ENCODE data around the gene GMDS.

Gene GMDS

DNA sequence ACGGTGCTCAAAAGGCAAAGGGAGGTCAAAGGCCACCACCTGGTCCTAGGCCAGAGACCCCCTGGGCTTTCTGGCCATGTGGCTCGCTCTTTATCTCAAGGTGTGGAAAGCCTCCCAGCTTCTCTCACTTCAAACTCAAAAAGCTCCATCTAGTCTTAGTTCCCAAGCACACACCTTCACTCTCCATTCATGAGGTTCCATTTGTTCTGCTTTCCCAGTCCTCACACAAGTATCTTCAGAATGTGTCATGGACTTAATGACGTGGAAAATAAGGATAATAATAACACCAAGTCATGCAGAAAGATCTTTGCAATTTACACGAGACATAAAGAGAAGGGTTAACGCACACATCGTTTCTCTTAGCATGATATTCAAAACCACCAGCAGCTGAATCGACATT is 219.3 kb downstream of the GMDS start:
- Histone ChIP-seq H3K27me3 (ENCODE audit: insufficient read depth, low read length) (no peaks in the 10 kb centered on the region), H3K4me1 (ENCODE audit: insufficient read depth, low read length) (peaks cover 4% of the 10 kb centered on the region; the same call in 1 of the 2 replicates), H3K9ac (ENCODE audit: low read depth, low read length) (no peak overlapping the region), H3K9me3 (ENCODE audit: insufficient read depth, low read depth, low read length) (no peaks in the 10 kb centered on the region), H3K36me3 (ENCODE audit: insufficient read depth, low read depth, low read length) (no peaks in the 10 kb centered on the region), H3K27ac (ENCODE audit: low read length) (no peak overlapping the region), H3K4me3 (ENCODE audit: low read length) (no peak overlapping the region)

DNA sequence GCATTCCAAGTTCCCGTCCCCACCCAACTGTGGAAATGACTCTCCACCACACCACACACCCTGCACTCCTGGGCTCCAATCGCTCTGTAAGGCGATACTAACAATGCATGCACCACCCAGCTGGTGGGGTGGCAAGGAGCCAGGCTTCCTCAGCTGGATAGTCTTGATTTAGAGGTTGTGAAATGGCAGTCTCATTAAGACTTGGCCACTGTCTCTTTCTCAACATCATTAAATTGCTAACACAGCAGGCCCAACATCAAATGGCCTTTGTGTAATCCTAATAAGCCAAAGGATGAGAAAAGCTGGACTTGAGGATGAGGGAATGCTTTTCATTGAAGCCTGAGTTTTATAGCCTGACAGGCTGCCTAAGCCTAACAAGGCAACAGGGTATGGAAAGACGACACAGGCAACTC is 223.7 kb downstream of the GMDS start:
- Histone ChIP-seq H3K9me3 (ENCODE audit: insufficient read depth, low read depth, low read length) (no peaks in the 10 kb centered on the region), H3K4me3 (ENCODE audit: low read length) (no peak overlapping the region), H3K36me3 (ENCODE audit: insufficient read depth, low read depth, low read length) (no peaks in the 10 kb centered on the region), H3K4me1 (ENCODE audit: insufficient read depth, low read length) (peaks cover 4% of the 10 kb centered on the region; the same call in 1 of the 2 replicates), H3K27me3 (ENCODE audit: insufficient read depth, low read length) (no peaks in the 10 kb centered on the region), H3K9ac (ENCODE audit: low read depth, low read length) (no peak overlapping the region), H3K27ac (ENCODE audit: low read length) (no peak overlapping the region)

GRCh38 chr6:2020909-2021308 is 224.5 kb downstream of the GMDS start:
- peaks cover 4% of the 10 kb centered on the region; the same call in 1 of the 2 replicates for H3K4me1 ChIP-seq (ENCODE audit: insufficient read depth, low read length)
- no peaks in the 10 kb centered on the region for H3K9me3 ChIP-seq (ENCODE audit: insufficient read depth, low read depth, low read length)
- no peak overlapping the region for H3K27ac ChIP-seq (ENCODE audit: low read length)
- no peak overlapping the region for H3K9ac ChIP-seq (ENCODE audit: low read depth, low read length)
- no peaks in the 10 kb centered on the region for H3K27me3 ChIP-seq (ENCODE audit: insufficient read depth, low read length)
- no peaks in the 10 kb centered on the region for H3K36me3 ChIP-seq (ENCODE audit: insufficient read depth, low read depth, low read length)
- H3K4me3 ChIP-seq (ENCODE audit: low read length), result no peak overlapping the region

GRCh38 chr6:2019051-2019450 is 226.4 kb downstream of the GMDS start:
- no peak overlapping the region for H3K27ac ChIP-seq (ENCODE audit: low read length)
- no peak overlapping the region for H3K9ac ChIP-seq (ENCODE audit: low read depth, low read length)
- no peaks in the 10 kb centered on the region for H3K9me3 ChIP-seq (ENCODE audit: insufficient read depth, low read depth, low read length)
- no peaks in the 10 kb centered on the region for H3K27me3 ChIP-seq (ENCODE audit: insufficient read depth, low read length)
- H3K36me3 ChIP-seq (ENCODE audit: insufficient read depth, low read depth, low read length), result no peaks in the 10 kb centered on the region
- no peak overlapping the region for H3K4me3 ChIP-seq (ENCODE audit: low read length)
- H3K4me1 ChIP-seq (ENCODE audit: insufficient read depth, low read length), result peaks cover 4% of the 10 kb centered on the region; the same call in 1 of the 2 replicates

DNA sequence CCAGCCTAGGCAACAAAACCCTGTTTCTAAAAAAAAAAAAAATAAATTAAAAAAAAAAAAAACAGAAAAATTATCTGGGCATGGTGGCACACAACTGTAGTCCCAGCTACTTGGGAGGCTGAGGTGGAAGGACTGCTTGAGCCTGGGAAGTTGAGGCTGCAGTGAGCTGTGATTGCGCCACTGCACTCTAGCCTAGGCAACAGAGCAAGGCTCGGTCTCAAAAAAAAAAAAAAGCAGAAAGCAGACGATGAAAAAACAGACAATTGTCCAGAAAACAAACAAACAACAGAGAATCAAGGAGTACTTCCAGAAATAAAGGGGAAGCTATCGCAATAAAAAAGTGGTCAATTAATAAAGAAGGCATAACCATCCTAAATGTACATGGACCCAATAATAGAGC is 229.4 kb downstream of the GMDS start:
- Histone ChIP-seq H3K27me3 (ENCODE audit: insufficient read depth, low read length) (no peaks in the 10 kb centered on the region), H3K4me1 (ENCODE audit: insufficient read depth, low read length) (no peaks in the 10 kb centered on the region; the same call in 1 of the 2 replicates), H3K36me3 (ENCODE audit: insufficient read depth, low read depth, low read length) (no peaks in the 10 kb centered on the region), H3K9ac (ENCODE audit: low read depth, low read length) (no peak overlapping the region), H3K4me3 (ENCODE audit: low read length) (no peak overlapping the region), H3K27ac (ENCODE audit: low read length) (no peak overlapping the region), H3K9me3 (ENCODE audit: insufficient read depth, low read depth, low read length) (no peaks in the 10 kb centered on the region)

DNA sequence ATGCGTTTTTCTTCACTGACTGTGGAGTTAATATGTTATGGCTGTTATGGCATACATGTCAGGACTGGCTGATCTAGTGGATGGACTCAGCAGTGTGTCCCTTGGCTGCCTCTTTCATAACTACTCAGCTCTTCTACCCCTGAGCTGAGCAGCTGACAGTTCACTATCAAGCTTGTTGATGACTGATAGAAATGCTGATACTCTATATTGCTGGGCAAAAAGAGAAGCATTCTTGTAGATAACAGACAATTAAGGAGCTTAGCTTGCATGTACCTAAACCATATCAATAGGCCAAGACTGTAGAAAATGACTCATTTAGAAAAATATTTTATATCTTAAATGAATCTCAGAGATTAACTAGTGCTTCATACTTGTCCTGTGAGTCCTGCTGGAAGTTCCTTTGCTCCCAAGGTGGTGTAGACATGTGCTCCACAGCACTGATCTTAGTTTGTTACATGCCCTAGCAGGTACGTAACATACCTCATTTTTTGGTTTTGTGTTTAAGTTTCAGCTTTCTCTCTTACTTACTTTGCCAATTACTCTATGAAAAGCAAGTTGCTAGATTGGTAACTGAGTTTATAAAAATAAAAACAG is 236.9 kb downstream of the GMDS start:
- Histone ChIP-seq H3K27me3 (ENCODE audit: insufficient read depth, low read length) (no peaks in the 10 kb centered on the region), H3K9me3 (ENCODE audit: insufficient read depth, low read depth, low read length) (no peaks in the 10 kb centered on the region), H3K27ac (ENCODE audit: low read length) (no peak overlapping the region), H3K9ac (ENCODE audit: low read depth, low read length) (no peak overlapping the region), H3K4me1 (ENCODE audit: insufficient read depth, low read length) (no peaks in the 10 kb centered on the region), H3K36me3 (ENCODE audit: insufficient read depth, low read depth, low read length) (no peaks in the 10 kb centered on the region), H3K4me3 (ENCODE audit: low read length) (no peak overlapping the region)

DNA sequence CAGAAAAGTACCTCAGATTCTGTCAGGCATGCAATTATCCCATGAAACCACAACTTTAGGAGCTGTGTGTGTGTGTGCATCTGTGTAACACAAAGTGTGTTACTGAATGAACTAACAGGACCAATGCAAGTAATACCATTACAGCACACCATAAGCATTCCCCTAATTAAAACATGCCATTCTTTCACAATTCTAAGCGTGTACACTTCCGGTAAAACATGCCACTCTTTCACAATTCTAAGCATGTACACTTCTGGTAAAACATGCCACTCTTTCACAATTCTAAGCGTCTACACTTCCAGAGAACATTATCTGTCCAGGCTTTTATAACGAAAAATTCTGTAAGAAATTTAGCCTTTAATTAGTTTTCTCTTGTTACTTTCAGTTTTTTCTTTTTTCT is 238.2 kb downstream of the GMDS start:
- Histone ChIP-seq H3K9ac (ENCODE audit: low read depth, low read length) (no peak overlapping the region), H3K4me3 (ENCODE audit: low read length) (no peak overlapping the region), H3K27me3 (ENCODE audit: insufficient read depth, low read length) (no peaks in the 10 kb centered on the region), H3K27ac (ENCODE audit: low read length) (no peak overlapping the region), H3K4me1 (ENCODE audit: insufficient read depth, low read length) (no peaks in the 10 kb centered on the region), H3K36me3 (ENCODE audit: insufficient read depth, low read depth, low read length) (no peaks in the 10 kb centered on the region), H3K9me3 (ENCODE audit: insufficient read depth, low read depth, low read length) (no peaks in the 10 kb centered on the region)

GRCh38 chr6:2004888-2005287 is 240.5 kb downstream of the GMDS start:
- Histone ChIP-seq H3K9ac (ENCODE audit: low read depth, low read length) (no peak overlapping the region), H3K9me3 (ENCODE audit: insufficient read depth, low read depth, low read length) (no peaks in the 10 kb centered on the region), H3K4me1 (ENCODE audit: insufficient read depth, low read length) (no peaks in the 10 kb centered on the region), H3K4me3 (ENCODE audit: low read length) (no peak overlapping the region), H3K36me3 (ENCODE audit: insufficient read depth, low read depth, low read length) (no peaks in the 10 kb centered on the region), H3K27ac (ENCODE audit: low read length) (no peak overlapping the region), H3K27me3 (ENCODE audit: insufficient read depth, low read length) (no peaks in the 10 kb centered on the region)

- H3K4me1 ChIP-seq (ENCODE audit: insufficient read depth, low read length), result no peaks in the 10 kb centered on the region
- H3K27me3 ChIP-seq (ENCODE audit: insufficient read depth, low read length), result no peaks in the 10 kb centered on the region
- no peak overlapping the region for H3K9ac ChIP-seq (ENCODE audit: low read depth, low read length)
- H3K36me3 ChIP-seq (ENCODE audit: insufficient read depth, low read depth, low read length), result no peaks in the 10 kb centered on the region
- no peak overlapping the region for H3K4me3 ChIP-seq (ENCODE audit: low read length)
- H3K9me3 ChIP-seq (ENCODE audit: insufficient read depth, low read depth, low read length), result no peaks in the 10 kb centered on the region
- no peak overlapping the region for H3K27ac ChIP-seq (ENCODE audit: low read length)
Measured at GRCh38 chr6:2000962-2001361, 244.4 kb downstream of the GMDS start.

DNA sequence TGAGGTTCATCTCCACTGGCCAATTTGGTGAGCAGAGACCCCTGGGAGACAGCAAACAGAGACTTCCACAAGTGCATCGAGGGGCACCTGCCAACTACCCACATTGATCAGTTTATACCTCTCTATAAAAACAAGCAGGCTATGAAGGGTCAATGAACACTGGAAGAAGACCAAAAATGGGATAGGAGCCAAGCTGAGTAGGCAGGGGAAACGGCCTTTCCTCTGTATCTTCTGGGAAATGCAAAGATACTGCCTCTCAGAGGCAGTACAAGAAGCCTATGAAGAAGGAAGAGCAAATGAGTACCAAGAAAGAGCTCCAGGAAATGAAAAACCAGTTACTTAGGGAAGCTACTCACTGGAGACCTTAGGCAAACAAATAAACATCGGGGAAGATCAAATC is 247.7 kb downstream of the GMDS start:
- no peaks in the 10 kb centered on the region for H3K36me3 ChIP-seq (ENCODE audit: insufficient read depth, low read depth, low read length)
- no peaks in the 10 kb centered on the region for H3K27me3 ChIP-seq (ENCODE audit: insufficient read depth, low read length)
- H3K4me1 ChIP-seq (ENCODE audit: insufficient read depth, low read length), result no peaks in the 10 kb centered on the region
- no peak overlapping the region for H3K27ac ChIP-seq (ENCODE audit: low read length)
- H3K9me3 ChIP-seq (ENCODE audit: insufficient read depth, low read depth, low read length), result no peaks in the 10 kb centered on the region
- H3K4me3 ChIP-seq (ENCODE audit: low read length), result no peak overlapping the region
- no peak overlapping the region for H3K9ac ChIP-seq (ENCODE audit: low read depth, low read length)

DNA sequence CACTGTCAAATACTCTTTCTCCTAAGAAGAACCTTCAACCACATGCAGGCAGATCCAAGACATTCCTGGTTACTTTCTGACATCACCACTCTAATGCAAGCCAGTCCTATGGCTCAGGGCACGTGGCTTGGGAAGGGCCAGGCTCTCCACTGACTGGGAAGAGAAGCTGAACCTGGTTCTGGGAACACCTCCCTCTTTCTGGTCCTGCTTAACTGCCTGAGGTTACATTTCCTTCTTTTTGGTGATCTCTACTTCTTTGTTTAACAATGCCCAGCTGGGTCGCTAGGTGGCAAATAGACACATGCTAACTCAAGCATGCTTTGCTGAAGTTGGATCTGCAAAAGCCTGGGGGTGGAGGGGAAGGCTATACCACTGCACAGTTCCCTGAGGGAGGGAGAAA is 249.8 kb downstream of the GMDS start:
- no peaks in the 10 kb centered on the region for H3K27me3 ChIP-seq (ENCODE audit: insufficient read depth, low read length)
- no peak overlapping the region for H3K4me3 ChIP-seq (ENCODE audit: low read length)
- no peaks in the 10 kb centered on the region for H3K9me3 ChIP-seq (ENCODE audit: insufficient read depth, low read depth, low read length)
- H3K4me1 ChIP-seq (ENCODE audit: insufficient read depth, low read length), result no peaks in the 10 kb centered on the region
- no peak overlapping the region for H3K27ac ChIP-seq (ENCODE audit: low read length)
- H3K9ac ChIP-seq (ENCODE audit: low read depth, low read length), result no peak overlapping the region
- no peaks in the 10 kb centered on the region for H3K36me3 ChIP-seq (ENCODE audit: insufficient read depth, low read depth, low read length)

- Histone ChIP-seq H3K27me3 (ENCODE audit: insufficient read depth, low read length) (no peaks in the 10 kb centered on the region), H3K27ac (ENCODE audit: low read length) (no peak overlapping the region), H3K9me3 (ENCODE audit: insufficient read depth, low read depth, low read length) (no peaks in the 10 kb centered on the region), H3K4me1 (ENCODE audit: insufficient read depth, low read length) (peaks cover 5% of the 10 kb centered on the region), H3K36me3 (ENCODE audit: insufficient read depth, low read depth, low read length) (no peaks in the 10 kb centered on the region), H3K4me3 (ENCODE audit: low read length) (no peak overlapping the region), H3K9ac (ENCODE audit: low read depth, low read length) (no peak overlapping the region)
Measured at GRCh38 chr6:1993042-1993441, 252.4 kb downstream of the GMDS start.

Measured in iPS-20b (cell line).